Endothelial cell of umbilical vein (primary cell): ENCODE measurements around the gene SYTL5.

Experiments
- CTCF ChIP-seq, 2 donors: IDR thresholded peaks; 1 replicate in 1 of 2; 2 replicates in 1 of 2; pipeline ENCODE4 v1.5.1; 2011; ENCODE audit warnings: low read length in 2 of 2, mild to moderate bottlenecking in 2 of 2, moderate library complexity in 2 of 2, control low read depth in 1 of 2, inconsistent platforms in 1 of 2, low read depth in 1 of 2; ENCODE audit not compliant: insufficient read depth in 1 of 2; ENCODE audit errors: extremely low read depth in 1 of 2
- EZH2 ChIP-seq: IDR thresholded peaks from 2 replicates; pipeline ENCODE4 v1.6.1; 2012; ENCODE audit warnings: borderline replicate concordance, low read depth, mild to moderate bottlenecking, moderate library complexity, low read length, inconsistent platforms; ENCODE audit not compliant: severe bottlenecking
- FOS ChIP-seq: IDR thresholded peaks from 2 replicates; pipeline ENCODE4 v1.6.1; 2011; ENCODE audit warnings: mild to moderate bottlenecking, low read length, moderate library complexity, borderline replicate concordance; ENCODE audit not compliant: insufficient read depth
- GATA2 ChIP-seq: IDR thresholded peaks from 2 replicates; pipeline ENCODE4 v1.7.0; 2011; ENCODE audit warnings: low read depth, mild to moderate bottlenecking, moderate library complexity, mixed read lengths, low read length; ENCODE audit not compliant: insufficient read length, insufficient read depth
- JUN ChIP-seq: IDR thresholded peaks from 2 replicates; pipeline ENCODE4 v1.6.1; 2011; ENCODE audit warnings: borderline replicate concordance, low read depth; ENCODE audit not compliant: insufficient read length, insufficient read depth
- MYC ChIP-seq: IDR thresholded peaks from one replicate; pipeline ENCODE4 v1.6.1; 2011; ENCODE audit warnings: mild to moderate bottlenecking, low read depth, low read length
- POLR2A ChIP-seq: IDR thresholded peaks from 2 replicates; pipeline ENCODE4 v1.6.1; 2012; ENCODE audit warnings: low read depth, mild to moderate bottlenecking, control low read depth, low read length
- POLR2AphosphoS5 ChIP-seq: IDR thresholded peaks from 2 replicates; pipeline ENCODE4 v1.6.1; 2012; ENCODE audit warnings: low read depth, mild to moderate bottlenecking, control low read depth, low read length, moderate library complexity; ENCODE audit not compliant: insufficient read depth

- TF ChIP-seq CTCF (IDR thresholded peaks at IDR 0.05; ENCODE audit: extremely low read depth in 1 of 2, insufficient read depth in 1 of 2, low read depth in 1 of 2, low read length in 2 of 2) = no peak
- no peak for TF ChIP-seq POLR2A
- TF ChIP-seq EZH2 = no peak
- TF ChIP-seq MYC = no peak
- TF ChIP-seq JUN = no peak
- TF ChIP-seq POLR2AphosphoS5 = no peak
- TF ChIP-seq GATA2 = no peak
- no peak for TF ChIP-seq FOS
Measured at GRCh38 chrX:37993176-37993575, 13.2 kb upstream of the SYTL5 start.
